H1 (cell line): ENCODE measurements around the gene MYLK2. TPM values are rescaled to one million over a fixed set of nuclear protein-coding genes. Genes with fewer than 3 reads are reported as not detected.

ENCODE experiments used
- CTCF ChIA-PET: fragments of 300-600 bp; sonication (Branson Sonifier 250); formaldehyde crosslinking; loops from one replicate; lab custom pipeline; 2021; ENCODE audit not compliant: partially characterized antibody; lab: Charles Lee
- POLR2A ChIA-PET: fragments of 300-600 bp; sonication (Branson Sonifier 250); formaldehyde crosslinking; loops from one replicate; lab custom pipeline; 2021; ENCODE audit warnings: inconsistent platforms; ENCODE audit not compliant: partially characterized antibody; lab: Charles Lee
- DNase-seq, 2 experiments: peaks; one replicate each; pipeline versions ENCODE4 v3.0.0 to v3.0.0-alpha.2; 2010 to 2022; ENCODE audit warnings: low spot score in 2 of 2, low read depth in 1 of 2, mixed read lengths in 1 of 2
- FAIRE-seq: peaks from 2 replicates; lab custom pipeline; 2011; peaks lifted over from hg19 to GRCh38; lab: Jason Lieb, UNC
- H2AFZ ChIP-seq: 2 replicates; pipeline ENCODE4 v1.8.1; 2012; ENCODE audit warnings: low read length, inconsistent platforms
- H2AK5ac ChIP-seq: 2 replicates; pipeline ENCODE4 v1.6.1; 2013; ENCODE audit warnings: low read depth, low read length
- H2BK120ac ChIP-seq: replicated peaks from 2 replicates; pipeline ENCODE3; 2013; ENCODE audit warnings: low read depth, low read length, inconsistent platforms
- H2BK12ac ChIP-seq: 2 replicates; pipeline ENCODE4 v1.6.1; 2013; ENCODE audit warnings: low read depth, low read length
- H2BK15ac ChIP-seq: 2 replicates; pipeline ENCODE4 v1.6.1; 2013; ENCODE audit warnings: low read length
- H2BK20ac ChIP-seq: 2 replicates; pipeline ENCODE4 v1.6.1; 2013; ENCODE audit warnings: low read length
- H2BK5ac ChIP-seq: 2 replicates; pipeline ENCODE4 v1.6.1; 2013; ENCODE audit warnings: low read depth, low read length
- H3K14ac ChIP-seq: 2 replicates; pipeline ENCODE4 v1.6.1; 2013; ENCODE audit warnings: inconsistent platforms; ENCODE audit not compliant: insufficient read length
- H3K18ac ChIP-seq: 2 replicates; pipeline ENCODE4 v1.6.1; 2013; ENCODE audit warnings: low read length; ENCODE audit errors: extremely low read depth
- H3K23ac ChIP-seq: 2 replicates; pipeline ENCODE4 v1.6.1; 2013; ENCODE audit warnings: inconsistent platforms; ENCODE audit not compliant: insufficient read length
- H3K23me2 ChIP-seq: 2 replicates; pipeline ENCODE4 v1.6.1; 2013; ENCODE audit warnings: low read depth, low read length
- H3K27ac ChIP-seq: 2 replicates; pipeline ENCODE4 v1.6.1; 2011; ENCODE audit warnings: low read depth, low read length, inconsistent platforms
- H3K27me3 ChIP-seq, 4 experiments: replicated peaks in 1 of 4; 1 replicate in 1 of 4; 2 replicates in 3 of 4; pipeline versions ENCODE4 v1.6.1 to v1.8.1; 2011 to 2013; ENCODE audit warnings: low read length in 3 of 4, mild to moderate bottlenecking in 3 of 4, inconsistent platforms in 2 of 4, mixed read lengths in 2 of 4, moderate library complexity in 1 of 4; ENCODE audit not compliant: control insufficient read depth in 3 of 4, insufficient read depth in 3 of 4; ENCODE audit errors: extremely low read depth in 1 of 4
- H3K36me3 ChIP-seq, 4 experiments: 2 replicates each; pipeline versions ENCODE4 v1.6.1 to v1.8.1; 2011 to 2013; ENCODE audit warnings: mild to moderate bottlenecking in 4 of 4, low read length in 3 of 4, moderate library complexity in 2 of 4, control low read depth in 1 of 4, inconsistent platforms in 1 of 4; ENCODE audit not compliant: insufficient read depth in 4 of 4, control insufficient read depth in 2 of 4
- H3K4ac ChIP-seq: replicated peaks from 2 replicates; pipeline ENCODE3; 2013; ENCODE audit warnings: low read length, low read depth, mixed read lengths, inconsistent platforms; ENCODE audit not compliant: insufficient read length
- H3K4me1 ChIP-seq, 4 experiments: replicated peaks in 1 of 4; 1 replicate in 1 of 4; 2 replicates in 3 of 4; pipeline versions ENCODE4 v1.6.1 to v1.8.1; 2011 to 2013; ENCODE audit warnings: low read length in 3 of 4, inconsistent platforms in 2 of 4, mixed read lengths in 1 of 4; ENCODE audit not compliant: insufficient read depth in 4 of 4, control insufficient read depth in 3 of 4
- H3K4me2 ChIP-seq, 2 experiments: 2 replicates each; pipeline versions ENCODE4 v1.6.1 to v1.8.1; 2011 to 2013; ENCODE audit warnings: low read depth in 2 of 2, low read length in 2 of 2, control low read depth in 1 of 2, inconsistent platforms in 1 of 2, mild to moderate bottlenecking in 1 of 2; ENCODE audit not compliant: insufficient read depth in 1 of 2
- H3K4me3 ChIP-seq, 4 experiments: fragments of 200-600, 300-600 bp in 1 of 4; sonication (generic), shearing (Covaris generic), sonication (Bioruptor Twin) in 1 of 4; 2 replicates each; pipeline versions ENCODE4 v1.5.1 to v1.8.1; 2011 to 2016; ENCODE audit warnings: low read length in 4 of 4, low read depth in 3 of 4, control low read depth in 2 of 4, inconsistent platforms in 2 of 4, mild to moderate bottlenecking in 2 of 4, mixed read lengths in 1 of 4, moderate library complexity in 1 of 4; ENCODE audit not compliant: insufficient read depth in 2 of 4; ENCODE audit errors: extremely low read depth in 1 of 4
- H3K56ac ChIP-seq: replicated peaks from 2 replicates; pipeline ENCODE3; 2013; ENCODE audit warnings: low read depth, mild to moderate bottlenecking, mixed read lengths, low read length, inconsistent platforms; ENCODE audit not compliant: insufficient read length
- H3K79me1 ChIP-seq: 2 replicates; pipeline ENCODE4 v1.6.1; 2013; ENCODE audit warnings: low read depth, low read length, control low read depth
- H3K79me2 ChIP-seq, 2 experiments: 2 replicates each; pipeline versions ENCODE4 v1.6.1 to v1.8.1; 2012 to 2013; ENCODE audit warnings: low read length in 2 of 2, mild to moderate bottlenecking in 2 of 2, inconsistent platforms in 1 of 2; ENCODE audit not compliant: insufficient read depth in 2 of 2, control insufficient read depth in 1 of 2
- H3K9ac ChIP-seq, 4 experiments: replicated peaks in 1 of 4; 1 replicate in 1 of 4; 2 replicates in 3 of 4; pipeline versions ENCODE4 v1.6.1 to v1.8.1; 2011 to 2013; ENCODE audit warnings: low read depth in 3 of 4, low read length in 3 of 4, control low read depth in 2 of 4, mild to moderate bottlenecking in 2 of 4, moderate library complexity in 2 of 4, inconsistent platforms in 1 of 4; ENCODE audit errors: extremely low read depth in 1 of 4
- H3K9me3 ChIP-seq, 2 experiments: 2 replicates each; pipeline versions ENCODE4 v1.6.1 to v1.8.1; 2012 to 2013; ENCODE audit warnings: mild to moderate bottlenecking in 2 of 2, moderate library complexity in 2 of 2, control low read depth in 1 of 2, inconsistent platforms in 1 of 2, low read depth in 1 of 2, low read length in 1 of 2, mixed read lengths in 1 of 2; ENCODE audit not compliant: insufficient read depth in 2 of 2
- H4K20me1 ChIP-seq, 2 experiments: replicated peaks in 1 of 2; 2 replicates each; pipeline versions ENCODE3 to v1.8.1; 2011 to 2013; ENCODE audit warnings: inconsistent platforms in 2 of 2, low read length in 2 of 2, mild to moderate bottlenecking in 1 of 2; ENCODE audit not compliant: insufficient read depth in 2 of 2, control insufficient read depth in 1 of 2
- H4K5ac ChIP-seq: 2 replicates; pipeline ENCODE4 v1.6.1; 2013; ENCODE audit warnings: low read length, low read depth, mixed read lengths, inconsistent platforms; ENCODE audit not compliant: insufficient read length
- H4K8ac ChIP-seq: 2 replicates; pipeline ENCODE4 v1.8.0; 2013; ENCODE audit warnings: mild to moderate bottlenecking, moderate library complexity, low read length, inconsistent platforms; ENCODE audit not compliant: insufficient read depth; ENCODE audit errors: extremely low read depth
- H4K91ac ChIP-seq: replicated peaks from 2 replicates; pipeline ENCODE3; 2013; ENCODE audit warnings: low read length, mixed read lengths, inconsistent platforms; ENCODE audit not compliant: insufficient read length
- BCL11A ChIP-seq, 2 experiments: IDR thresholded peaks; one replicate each; pipeline ENCODE4 v1.6.1; 2011; ENCODE audit warnings: low read depth in 2 of 2, low read length in 2 of 2, mild to moderate bottlenecking in 2 of 2
- CBX5 ChIP-seq: fragments of 300-800, 300-1000 bp; sonication (generic); IDR thresholded peaks from 2 replicates; pipeline ENCODE4 v1.7.1; 2016; ENCODE audit warnings: antibody characterized with exemption, low read length, low read depth
- HDAC6 ChIP-seq: IDR thresholded peaks from one replicate; pipeline ENCODE4 v1.7.1; 2012; ENCODE audit warnings: low read depth, mild to moderate bottlenecking, inconsistent platforms, low read length, moderate library complexity
- KDM5A ChIP-seq: fragments of 200-600 bp; IDR thresholded peaks from 2 replicates; pipeline ENCODE4 v1.7.1; 2012; ENCODE audit warnings: mild to moderate bottlenecking, low read length, inconsistent platforms, mixed read lengths
- SRF ChIP-seq: IDR thresholded peaks from 2 replicates; pipeline ENCODE4 v1.6.1; 2011; ENCODE audit warnings: mild to moderate bottlenecking, low read depth, low read length, moderate library complexity
- SUZ12 ChIP-seq: fragments of 200-600 bp; sonication (generic); IDR thresholded peaks from 2 replicates; pipeline ENCODE4 v1.6.1; 2012; ENCODE audit warnings: mild to moderate bottlenecking, inconsistent platforms, low read length, moderate library complexity, mixed read lengths
- TBP ChIP-seq: IDR thresholded peaks from 2 replicates; pipeline ENCODE4 v1.6.1; 2011; ENCODE audit warnings: low read depth, low read length, improper control_type of control experiment
- YY1 ChIP-seq: IDR thresholded peaks from 2 replicates; pipeline ENCODE4 v1.6.1; 2011; ENCODE audit warnings: low read depth, mild to moderate bottlenecking, low read length
- WGBS, 2 experiments: shearing (Covaris generic) in 1 of 2; methylation state at CpG; one replicate each; pipeline versions ENCODE4 v1.1.6 to v1.1.7; 2013 to 2015; ENCODE audit warnings: low lambda C conversion rate in 2 of 2, mixed read lengths in 2 of 2, inconsistent platforms in 1 of 2, low coverage in 1 of 2, missing lambda C conversion rate in 1 of 2; ENCODE audit not compliant: insufficient replicate concordance in 2 of 2, insufficient coverage in 1 of 2, insufficient read length in 1 of 2; ENCODE audit errors: extremely low coverage in 1 of 2, missing lambda C conversion rate in 1 of 2; 5-methylcytosine and 5-hydroxymethylcytosine counted together
- polyA plus RNA-seq, 7 experiments: library from polyadenylated mRNA; depleted of rRNA in 3 of 7; stranded (reverse) in 5 of 7; unstranded in 2 of 7; fragments of >200 nt in 5 of 7; fragments of 200-250 nt in 2 of 7; gene quantifications; 1 replicate in 5 of 7; 2 replicates in 1 of 7; 4 replicates in 1 of 7; pipeline versions ENCODE4 v1.2.1 to v1.2.3, GENCODE V29; 2011 to 2013; ENCODE audit warnings: missing spikeins in 2 of 7, mixed read lengths in 2 of 7
- total RNA-seq: library from RNA; stranded (reverse); fragmentation: NEBNext Ultra II Directional; extraction: Animal tissue kit (Norgen Biotek cat#: 25700); gene quantifications from 2 replicates; pipeline ENCODE4 v1.2.1, GENCODE V29; 2021
- TF ChIP-seq, protein P1 (sequence below), 3 experiments: IDR thresholded peaks; 1 replicate in 2 of 3; 2 replicates in 1 of 3; pipeline versions ENCODE4 v1.5.1 to v1.6.1; 2011; ENCODE audit warnings: low read length in 3 of 3, mild to moderate bottlenecking in 3 of 3, inconsistent platforms in 2 of 3, low read depth in 1 of 3, moderate library complexity in 1 of 3; ENCODE audit not compliant: insufficient read depth in 1 of 3; ENCODE audit errors: control extremely low read depth in 1 of 3

Gene MYLK2
- total and polyA plus RNA-seq, 2 of the 8 experiments (the other 6 are each of a cell fraction or from before 2014, with no cell fraction given) = 0.22 to 0.26 TPM

DNA sequence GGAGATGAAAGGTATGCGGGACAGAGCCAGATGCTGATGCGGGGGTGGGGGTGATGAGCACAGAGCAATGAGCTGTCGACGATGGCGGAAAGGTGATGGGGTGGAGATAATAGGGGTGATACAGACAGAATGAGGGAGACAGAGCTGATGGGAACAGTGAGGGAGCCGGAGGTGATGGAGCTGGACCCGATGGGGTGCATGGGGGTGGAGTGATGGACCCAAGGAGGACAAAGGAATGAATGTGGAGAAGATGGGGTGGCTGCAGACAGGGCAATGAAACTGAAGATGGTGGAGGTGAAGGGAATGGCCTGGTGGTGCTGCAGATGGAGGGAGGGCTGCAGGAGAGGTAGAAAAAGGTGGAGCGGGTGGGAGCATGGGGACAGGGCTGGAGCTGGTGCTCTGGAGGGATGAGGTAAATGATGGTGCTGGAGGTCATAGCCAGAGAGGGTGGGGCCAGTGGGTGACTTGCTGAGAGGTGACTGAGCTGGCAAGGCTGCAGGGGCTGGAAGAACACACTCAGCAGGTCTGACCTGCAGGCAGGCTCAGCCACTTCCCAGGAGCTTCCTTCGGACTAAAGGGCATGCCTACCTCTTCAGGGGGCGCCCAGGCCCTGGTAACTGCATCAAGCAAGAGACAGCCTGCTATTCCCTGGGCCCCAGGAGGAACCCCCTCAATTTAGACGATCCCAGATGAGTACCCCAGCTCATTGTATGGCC, 32.2 kb downstream of the MYLK2 start:
- H2AFZ ChIP-seq = no peak overlapping the region
- no peak overlapping the region for H4K8ac ChIP-seq
- H3K9ac ChIP-seq = no peak overlapping the region
- no peaks in the 10 kb centered on the region for H3K9me3 ChIP-seq
- TF ChIP-seq CBX5 (no peak), SUZ12 (no peak), BCL11A (IDR thresholded peaks at IDR 0.05; ENCODE audit: low read depth in 2 of 2, low read length in 2 of 2) (no peak), HDAC6 (no peak), TBP (no peak), YY1 (no peak), SRF (no peak), KDM5A (no peak)
- TF ChIP-seq, protein P1, sequence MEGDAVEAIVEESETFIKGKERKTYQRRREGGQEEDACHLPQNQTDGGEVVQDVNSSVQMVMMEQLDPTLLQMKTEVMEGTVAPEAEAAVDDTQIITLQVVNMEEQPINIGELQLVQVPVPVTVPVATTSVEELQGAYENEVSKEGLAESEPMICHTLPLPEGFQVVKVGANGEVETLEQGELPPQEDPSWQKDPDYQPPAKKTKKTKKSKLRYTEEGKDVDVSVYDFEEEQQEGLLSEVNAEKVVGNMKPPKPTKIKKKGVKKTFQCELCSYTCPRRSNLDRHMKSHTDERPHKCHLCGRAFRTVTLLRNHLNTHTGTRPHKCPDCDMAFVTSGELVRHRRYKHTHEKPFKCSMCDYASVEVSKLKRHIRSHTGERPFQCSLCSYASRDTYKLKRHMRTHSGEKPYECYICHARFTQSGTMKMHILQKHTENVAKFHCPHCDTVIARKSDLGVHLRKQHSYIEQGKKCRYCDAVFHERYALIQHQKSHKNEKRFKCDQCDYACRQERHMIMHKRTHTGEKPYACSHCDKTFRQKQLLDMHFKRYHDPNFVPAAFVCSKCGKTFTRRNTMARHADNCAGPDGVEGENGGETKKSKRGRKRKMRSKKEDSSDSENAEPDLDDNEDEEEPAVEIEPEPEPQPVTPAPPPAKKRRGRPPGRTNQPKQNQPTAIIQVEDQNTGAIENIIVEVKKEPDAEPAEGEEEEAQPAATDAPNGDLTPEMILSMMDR (IDR thresholded peaks at IDR 0.05; ENCODE audit: control extremely low read depth in 1 of 3, insufficient read depth in 1 of 3, low read depth in 1 of 3, low read length in 3 of 3) = no peak
- no peak overlapping the region for H3K4ac ChIP-seq
- H2BK120ac ChIP-seq = no peak overlapping the region
- no peak for FAIRE-seq
- peaks cover 0 to 6% (median 2%) of the 10 kb centered on the region in 4 experiments; a peak in 4 of 7 replicates for H3K4me1 ChIP-seq
- no peak overlapping the region for H2BK5ac ChIP-seq
- 0 out of 2 replicates have a peak overlapping the region, but pooled peaks have one; percentile 27 for H2BK12ac ChIP-seq
- no peaks in the 10 kb centered on the region for H4K20me1 ChIP-seq
- H3K79me2 ChIP-seq = no peaks in the 10 kb centered on the region
- no peak overlapping the region for H2BK20ac ChIP-seq
- no peaks in the 10 kb centered on the region for H3K36me3 ChIP-seq
- 79% methylated on average over 11 of the region's 11 CpGs; no CpG with 5 or more reads in 1 of the 2 experiments for WGBS, 2 experiments
- no peak overlapping the region for H3K4me2 ChIP-seq
- H2AK5ac ChIP-seq = no peak overlapping the region
- ChIA-PET POLR2A (interaction anchor here (0.7 to 1.6 kb wide), 3 partner anchors 9 to 100 kb away, joined by 3 to 6 read pairs (median 3); partner anchors contain the start of gene PDRG1), CTCF (interaction anchor here (0.7 to 8.6 kb wide), 39 partner anchors 8 to 299 kb away, joined by 3 to 111 read pairs (median 6); partner anchors contain the start of genes CCM2L, DUSP15, MYLK2 and PDRG1)
- H3K27me3 ChIP-seq = peaks cover 5 to 38% (median 27%) of the 10 kb centered on the region in 4 experiments
- no peak overlapping the region for H3K18ac ChIP-seq
- no peak for DNase-seq
- no peaks in the 10 kb centered on the region for H3K23me2 ChIP-seq
- no peaks in the 10 kb centered on the region for H3K79me1 ChIP-seq
- H3K4me3 ChIP-seq = no peak overlapping the region
- no peak overlapping the region for H3K27ac ChIP-seq
- no peak overlapping the region for H3K56ac ChIP-seq
- no peak overlapping the region for H3K14ac ChIP-seq
- H4K5ac ChIP-seq = no peak overlapping the region
- no peak overlapping the region for H4K91ac ChIP-seq
- no peak overlapping the region for H3K23ac ChIP-seq
- H2BK15ac ChIP-seq = peak overlapping the region; percentile 46
